Measurements from ENCODE around the gene RELA. TPM values are rescaled to one million over a fixed set of nuclear protein-coding genes. Genes with fewer than 3 reads are reported as not detected.

The RELA gene
- total and polyA plus RNA-seq, 2 of the 4 experiments (the other 2 are of a cell fraction), result 8.6 to 53.0 TPM

GRCh38 chr11:65612691-65613090 is 50.0 kb downstream of the RELA start (continued):
- no peak for TF ChIP-seq FOS (IDR thresholded peaks at IDR 0.05; ENCODE audit: low read depth, low read length)
- no peak for TF ChIP-seq MXI1 (IDR thresholded peaks at IDR 0.05; ENCODE audit: borderline replicate concordance, low read depth, low read length)
- no peak for TF ChIP-seq CTCF (conservative IDR thresholded peaks at IDR 0.05; ENCODE audit: low read depth, low read length)
